ENCODE measurements around the gene SERTAD4. TPM values are rescaled to one million over a fixed set of nuclear protein-coding genes. Genes with fewer than 3 reads are reported as not detected.
A peak's percentile ranks its signal among the peaks of the same experiment; 100 is the strongest.
"Not testable (repeated sequence)": the region's sequence is repeated elsewhere in the genome, so short reads cannot be mapped to it uniquely, and the experiment has no call there.

Gene SERTAD4
- total RNA-seq, result 1 to 10 TPM; 6.4 to 8.8 (median 8.1) TPM

DNA sequence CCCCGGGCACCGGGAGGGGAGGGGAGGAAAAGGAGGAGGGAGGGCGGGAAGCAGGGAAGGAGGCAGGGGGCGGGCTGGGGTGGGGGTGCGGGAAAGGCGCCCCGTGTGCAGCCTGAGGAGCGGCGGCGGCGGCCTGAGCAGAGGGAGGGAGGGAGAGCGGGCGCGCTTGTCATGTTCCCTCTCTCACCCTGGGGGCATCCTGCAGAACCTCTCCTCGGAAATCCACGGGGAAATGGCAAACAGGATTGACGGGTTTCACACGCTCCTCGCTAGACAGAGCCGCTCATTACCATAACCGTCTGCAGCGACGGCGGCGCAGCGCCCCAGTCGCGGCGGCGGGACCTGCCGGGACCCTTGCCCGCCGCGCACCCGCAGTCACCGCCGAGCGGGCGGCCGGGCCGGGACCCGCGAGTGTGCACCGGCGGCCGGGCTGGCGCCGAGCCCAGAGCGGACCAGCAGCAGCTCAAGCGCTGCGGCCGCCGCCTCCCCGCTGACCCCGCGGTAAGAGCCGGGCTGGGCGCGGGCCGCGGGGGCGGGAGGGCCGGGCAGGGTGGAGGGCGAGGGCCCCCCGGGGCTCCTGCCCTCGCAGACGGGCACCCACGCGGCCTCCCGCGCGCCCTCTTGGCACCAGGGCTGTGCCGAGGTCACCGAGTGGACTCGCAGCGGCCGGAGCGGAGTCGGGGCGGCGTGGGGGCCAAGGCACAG, at the start of gene SERTAD4:
SERTAD4 (plus strand) TSS at position 286 of the 705 bp plus-strand sequence. CDS start 5,165 bp downstream, outside the sequence.
- Histone ChIP-seq H3K9me3 (no peaks in the 10 kb centered on the region), H3K27me3 (no peaks in the 10 kb centered on the region), H3K4me3 (peak within 1 kb of the TSS; percentile 59 to 85), H3K27ac (peak within 1 kb of the TSS; percentile 95 to 99), H3K36me3 (no peaks in the 10 kb centered on the region), H3K4me1 (peaks cover 0 to 12% of the 10 kb centered on the region in 2 donors)
- intact Hi-C loops (cut with DNase I; ENCODE audit: low total_unique reads), result no loop called here
- peak; percentile 37 to 50 for DNase-seq
- TF ChIP-seq POLR2A (IDR thresholded peaks at IDR 0.05), result peak in 1 of 2 donors; percentile 25
- TF ChIP-seq, protein P1, sequence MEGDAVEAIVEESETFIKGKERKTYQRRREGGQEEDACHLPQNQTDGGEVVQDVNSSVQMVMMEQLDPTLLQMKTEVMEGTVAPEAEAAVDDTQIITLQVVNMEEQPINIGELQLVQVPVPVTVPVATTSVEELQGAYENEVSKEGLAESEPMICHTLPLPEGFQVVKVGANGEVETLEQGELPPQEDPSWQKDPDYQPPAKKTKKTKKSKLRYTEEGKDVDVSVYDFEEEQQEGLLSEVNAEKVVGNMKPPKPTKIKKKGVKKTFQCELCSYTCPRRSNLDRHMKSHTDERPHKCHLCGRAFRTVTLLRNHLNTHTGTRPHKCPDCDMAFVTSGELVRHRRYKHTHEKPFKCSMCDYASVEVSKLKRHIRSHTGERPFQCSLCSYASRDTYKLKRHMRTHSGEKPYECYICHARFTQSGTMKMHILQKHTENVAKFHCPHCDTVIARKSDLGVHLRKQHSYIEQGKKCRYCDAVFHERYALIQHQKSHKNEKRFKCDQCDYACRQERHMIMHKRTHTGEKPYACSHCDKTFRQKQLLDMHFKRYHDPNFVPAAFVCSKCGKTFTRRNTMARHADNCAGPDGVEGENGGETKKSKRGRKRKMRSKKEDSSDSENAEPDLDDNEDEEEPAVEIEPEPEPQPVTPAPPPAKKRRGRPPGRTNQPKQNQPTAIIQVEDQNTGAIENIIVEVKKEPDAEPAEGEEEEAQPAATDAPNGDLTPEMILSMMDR (IDR thresholded peaks at IDR 0.05), result no peak

GRCh38 chr1:210185063-210185462, 47.5 kb upstream of the SERTAD4 start:
- intact Hi-C loops (cut with DNase I; ENCODE audit: low total_unique reads), result no loop called here
- H3K9me3 ChIP-seq, result no peaks in the 10 kb centered on the region
- no peak overlapping the region for H3K4me3 ChIP-seq
- H3K4me1 ChIP-seq, result no peaks in the 10 kb centered on the region
- no peak overlapping the region for H3K27ac ChIP-seq
- TF ChIP-seq, protein P1 (IDR thresholded peaks at IDR 0.05), result no peak
- no peak for TF ChIP-seq POLR2A (IDR thresholded peaks at IDR 0.05)
- H3K27me3 ChIP-seq, result no peaks in the 10 kb centered on the region
- no peak for DNase-seq
- no peaks in the 10 kb centered on the region for H3K36me3 ChIP-seq

DNA sequence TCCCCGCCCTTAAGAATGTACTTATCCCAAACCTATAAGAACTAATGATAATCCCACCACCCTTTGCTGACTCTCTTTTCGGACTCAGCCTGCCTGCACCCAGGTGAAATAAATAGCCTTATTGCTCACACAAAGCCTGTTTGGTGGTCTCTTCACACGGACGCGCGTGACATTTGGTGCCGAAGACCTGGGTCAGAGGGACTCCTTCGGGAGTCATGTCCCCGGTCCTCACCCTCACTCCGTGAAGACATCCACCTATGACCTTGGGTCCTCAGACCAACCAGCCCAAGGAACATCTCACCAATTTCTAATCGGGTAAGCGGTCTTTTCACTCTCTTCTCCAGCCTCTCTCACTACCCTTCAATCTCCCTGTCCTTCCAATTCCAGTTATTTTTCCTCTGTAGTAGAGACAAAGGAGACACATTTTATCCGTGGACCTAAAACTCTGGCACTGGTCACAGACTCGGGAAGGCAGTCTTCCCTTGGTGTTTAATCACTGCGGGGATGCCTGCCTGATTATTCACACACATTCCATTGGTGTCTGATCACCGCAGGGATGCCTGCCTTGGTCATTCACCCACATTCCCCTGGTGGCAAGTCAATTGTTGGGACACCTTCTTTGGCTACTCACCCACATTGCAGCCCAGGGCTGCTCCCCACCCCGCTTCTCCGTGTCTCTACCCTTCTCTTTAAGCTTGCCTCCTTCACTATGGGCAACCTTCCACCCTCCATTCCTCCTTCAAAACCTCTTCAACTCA, 44.6 kb upstream of the SERTAD4 start:
- H3K4me3 ChIP-seq; H3K4me1 ChIP-seq; H3K36me3 ChIP-seq; H3K27ac ChIP-seq; H3K9me3 ChIP-seq; intact Hi-C loops (cut with DNase I; ENCODE audit: low total_unique reads); H3K27me3 ChIP-seq; DNase-seq: not testable (repeated sequence)

- Histone ChIP-seq H3K27ac (no peak overlapping the region), H3K4me3 (no peak overlapping the region), H3K9me3 (no peaks in the 10 kb centered on the region), H3K36me3 (no peaks in the 10 kb centered on the region), H3K27me3 (no peaks in the 10 kb centered on the region), H3K4me1 (no peaks in the 10 kb centered on the region)
- no peak for DNase-seq
- TF ChIP-seq, protein P1 (IDR thresholded peaks at IDR 0.05), result no peak
- TF ChIP-seq POLR2A (IDR thresholded peaks at IDR 0.05), result no peak
- intact Hi-C loops (cut with DNase I; ENCODE audit: low total_unique reads), result no loop called here
Measured at GRCh38 chr1:210189426-210189825, 43.2 kb upstream of the SERTAD4 start.

DNA sequence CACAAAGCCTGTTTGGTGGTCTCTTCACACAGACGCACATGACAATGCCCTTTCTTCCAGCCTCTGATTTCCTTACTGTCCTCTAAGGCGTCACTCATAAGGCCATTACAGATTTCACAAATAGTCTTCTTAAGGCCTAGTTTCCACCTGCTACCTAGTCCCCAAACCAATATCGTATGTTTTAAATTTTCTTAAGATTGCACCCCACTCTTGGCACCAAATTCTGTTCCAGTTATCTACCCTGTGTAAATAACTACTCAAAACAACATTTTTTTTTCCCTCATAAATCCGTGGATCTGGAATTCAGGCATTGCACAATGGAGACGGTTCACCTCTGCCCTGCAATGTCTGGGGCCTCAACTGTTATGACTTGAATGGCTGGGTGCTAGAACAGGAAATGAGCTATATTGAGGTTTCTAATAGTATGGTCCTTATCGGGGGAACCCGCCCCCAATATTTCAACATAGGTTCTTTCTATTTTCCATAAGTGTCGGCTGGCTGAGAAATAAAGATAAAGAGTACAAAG, 36.9 kb upstream of the SERTAD4 start:
- Histone ChIP-seq H3K9me3 (no peaks in the 10 kb centered on the region), H3K4me3 (no peak overlapping the region), H3K36me3 (no peaks in the 10 kb centered on the region), H3K4me1 (no peaks in the 10 kb centered on the region), H3K27me3 (no peaks in the 10 kb centered on the region), H3K27ac (no peak overlapping the region)
- TF ChIP-seq POLR2A (IDR thresholded peaks at IDR 0.05), result no peak
- TF ChIP-seq, protein P1 (IDR thresholded peaks at IDR 0.05), result no peak
- DNase-seq, result no peak
- intact Hi-C loops (cut with DNase I; ENCODE audit: low total_unique reads), result no loop called here

DNA sequence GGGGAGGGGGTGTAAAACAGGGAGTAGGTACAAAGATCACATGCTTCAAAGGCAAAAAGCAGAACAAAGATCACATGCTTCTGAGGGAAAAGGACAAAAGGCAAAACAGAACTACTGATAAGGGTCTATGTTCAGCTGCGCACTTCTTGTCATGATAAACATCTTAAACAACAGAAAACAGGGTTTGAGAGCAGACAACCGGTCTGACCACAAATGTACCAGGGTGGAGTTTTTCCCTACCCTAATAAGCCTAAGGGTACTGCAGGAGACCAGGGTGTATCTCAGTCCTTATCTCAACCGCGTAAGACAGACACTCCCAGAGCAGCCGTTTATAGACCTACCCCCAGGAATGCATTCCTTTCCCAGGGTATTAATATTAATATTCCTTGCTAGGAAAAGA, 36.3 kb upstream of the SERTAD4 start:
- H3K4me3 ChIP-seq; H3K4me1 ChIP-seq; H3K27me3 ChIP-seq; H3K36me3 ChIP-seq; intact Hi-C loops (cut with DNase I; ENCODE audit: low total_unique reads); H3K9me3 ChIP-seq; DNase-seq; H3K27ac ChIP-seq: not testable (repeated sequence)

Measured in uterus (tissue), 4 donors.